BE2C (cell line): ENCODE measurements around the gene PPP1R15A.
A peak's percentile ranks its signal among the peaks of the same experiment; 100 is the strongest.
"Not testable (repeated sequence)": the region's sequence is repeated elsewhere in the genome, so short reads cannot be mapped to it uniquely, and the experiment has no call there.

Experiments used
- DNase-seq: peaks from one replicate; pipeline ENCODE4 v3.0.0-alpha.2; 2020
- H3K27me3 ChIP-seq: fragments of 250-450 bp; sonication (Bioruptor Pico); 2 replicates; pipeline ENCODE4 v1.5.1; 2020; ENCODE audit warnings: mild to moderate bottlenecking
- H3K36me3 ChIP-seq: fragments of 250-450 bp; sonication (Bioruptor Pico); 2 replicates; pipeline ENCODE4 v1.5.1; 2020; ENCODE audit warnings: mild to moderate bottlenecking
- H3K4me1 ChIP-seq: fragments of 250-450 bp; sonication (Bioruptor Pico); 2 replicates; pipeline ENCODE4 v1.5.1; 2020
- H3K4me3 ChIP-seq: 2 replicates; pipeline ENCODE4 v1.5.1; 2011; ENCODE audit warnings: low read depth, low read length
- H3K9me3 ChIP-seq: fragments of 250-450 bp; sonication (Bioruptor Pico); 2 replicates; pipeline ENCODE4 v1.5.1; 2020
- TF ChIP-seq, protein P1 (sequence below): IDR thresholded peaks from 2 replicates; pipeline ENCODE4 v1.5.1; 2012; ENCODE audit warnings: mild to moderate bottlenecking, low read depth, low read length

PPP1R15A gene

DNA sequence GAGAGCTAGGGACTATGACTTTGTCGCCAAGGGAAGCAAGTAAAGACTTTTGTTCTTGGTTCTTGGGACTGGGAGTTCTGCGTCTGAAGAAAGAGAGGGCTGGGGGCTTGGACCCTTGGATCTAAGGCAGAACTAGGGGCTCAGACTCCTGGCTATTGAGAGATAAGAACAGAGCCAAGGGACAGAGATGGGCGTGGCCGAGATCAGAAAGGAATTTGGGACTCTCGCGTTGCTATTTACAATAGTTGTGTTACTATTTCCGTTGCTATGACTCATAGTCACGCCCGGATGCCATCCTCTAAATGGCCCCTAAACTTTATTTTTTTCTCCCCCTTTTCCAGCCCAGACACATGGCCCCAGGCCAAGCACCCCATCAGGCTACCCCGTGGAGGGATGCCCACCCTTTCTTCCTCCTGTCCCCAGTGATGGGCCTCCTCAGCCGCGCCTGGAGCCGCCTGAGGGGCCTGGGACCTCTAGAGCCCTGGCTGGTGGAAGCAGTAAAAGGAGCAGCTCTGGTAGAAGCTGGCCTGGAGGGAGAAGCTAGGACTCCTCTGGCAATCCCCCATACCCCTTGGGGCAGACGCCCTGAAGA lies 759 bp downstream of the PPP1R15A start:
- Histone ChIP-seq H3K4me1 (peaks cover 12% of the 10 kb centered on the region), H3K36me3 (no peaks in the 10 kb centered on the region; the same call in 1 of the 2 replicates), H3K27me3 (no peaks in the 10 kb centered on the region), H3K9me3 (no peaks in the 10 kb centered on the region), H3K4me3 (peak overlapping the region; percentile 88)
- peak; percentile 71 for DNase-seq
- TF ChIP-seq, protein P1, sequence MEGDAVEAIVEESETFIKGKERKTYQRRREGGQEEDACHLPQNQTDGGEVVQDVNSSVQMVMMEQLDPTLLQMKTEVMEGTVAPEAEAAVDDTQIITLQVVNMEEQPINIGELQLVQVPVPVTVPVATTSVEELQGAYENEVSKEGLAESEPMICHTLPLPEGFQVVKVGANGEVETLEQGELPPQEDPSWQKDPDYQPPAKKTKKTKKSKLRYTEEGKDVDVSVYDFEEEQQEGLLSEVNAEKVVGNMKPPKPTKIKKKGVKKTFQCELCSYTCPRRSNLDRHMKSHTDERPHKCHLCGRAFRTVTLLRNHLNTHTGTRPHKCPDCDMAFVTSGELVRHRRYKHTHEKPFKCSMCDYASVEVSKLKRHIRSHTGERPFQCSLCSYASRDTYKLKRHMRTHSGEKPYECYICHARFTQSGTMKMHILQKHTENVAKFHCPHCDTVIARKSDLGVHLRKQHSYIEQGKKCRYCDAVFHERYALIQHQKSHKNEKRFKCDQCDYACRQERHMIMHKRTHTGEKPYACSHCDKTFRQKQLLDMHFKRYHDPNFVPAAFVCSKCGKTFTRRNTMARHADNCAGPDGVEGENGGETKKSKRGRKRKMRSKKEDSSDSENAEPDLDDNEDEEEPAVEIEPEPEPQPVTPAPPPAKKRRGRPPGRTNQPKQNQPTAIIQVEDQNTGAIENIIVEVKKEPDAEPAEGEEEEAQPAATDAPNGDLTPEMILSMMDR: no peak

DNA sequence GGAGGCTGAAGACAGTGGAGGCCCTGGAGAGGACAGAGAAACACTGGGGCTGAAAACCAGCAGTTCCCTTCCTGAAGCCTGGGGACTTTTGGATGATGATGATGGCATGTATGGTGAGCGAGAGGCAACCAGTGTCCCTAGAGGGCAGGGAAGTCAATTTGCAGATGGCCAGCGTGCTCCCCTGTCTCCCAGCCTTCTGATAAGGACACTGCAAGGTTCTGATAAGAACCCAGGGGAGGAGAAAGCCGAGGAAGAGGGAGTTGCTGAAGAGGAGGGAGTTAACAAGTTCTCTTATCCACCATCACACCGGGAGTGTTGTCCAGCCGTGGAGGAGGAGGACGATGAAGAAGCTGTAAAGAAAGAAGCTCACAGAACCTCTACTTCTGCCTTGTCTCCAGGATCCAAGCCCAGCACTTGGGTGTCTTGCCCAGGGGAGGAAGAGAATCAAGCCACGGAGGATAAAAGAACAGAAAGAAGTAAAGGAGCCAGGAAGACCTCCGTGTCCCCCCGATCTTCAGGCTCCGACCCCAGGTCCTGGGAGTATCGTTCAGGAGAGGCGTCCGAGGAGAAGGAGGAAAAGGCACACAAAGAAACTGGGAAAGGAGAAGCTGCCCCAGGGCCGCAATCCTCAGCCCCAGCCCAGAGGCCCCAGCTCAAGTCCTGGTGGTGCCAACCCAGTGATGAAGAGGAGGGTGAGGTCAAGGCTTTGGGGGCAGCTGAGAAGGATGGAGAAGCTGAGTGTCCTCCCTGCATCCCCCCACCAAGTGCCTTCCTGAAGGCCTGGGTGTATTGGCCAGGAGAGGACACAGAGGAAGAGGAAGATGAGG lies 1.5 kb downstream of the PPP1R15A start:
- peaks cover 12% of the 10 kb centered on the region for H3K4me1 ChIP-seq
- DNase-seq: peak; percentile 24
- TF ChIP-seq, protein P1: no peak
- peak overlapping the region; percentile 88 for H3K4me3 ChIP-seq
- no peaks in the 10 kb centered on the region for H3K9me3 ChIP-seq
- H3K36me3 ChIP-seq: no peaks in the 10 kb centered on the region; the same call in 1 of the 2 replicates
- no peaks in the 10 kb centered on the region for H3K27me3 ChIP-seq

DNA sequence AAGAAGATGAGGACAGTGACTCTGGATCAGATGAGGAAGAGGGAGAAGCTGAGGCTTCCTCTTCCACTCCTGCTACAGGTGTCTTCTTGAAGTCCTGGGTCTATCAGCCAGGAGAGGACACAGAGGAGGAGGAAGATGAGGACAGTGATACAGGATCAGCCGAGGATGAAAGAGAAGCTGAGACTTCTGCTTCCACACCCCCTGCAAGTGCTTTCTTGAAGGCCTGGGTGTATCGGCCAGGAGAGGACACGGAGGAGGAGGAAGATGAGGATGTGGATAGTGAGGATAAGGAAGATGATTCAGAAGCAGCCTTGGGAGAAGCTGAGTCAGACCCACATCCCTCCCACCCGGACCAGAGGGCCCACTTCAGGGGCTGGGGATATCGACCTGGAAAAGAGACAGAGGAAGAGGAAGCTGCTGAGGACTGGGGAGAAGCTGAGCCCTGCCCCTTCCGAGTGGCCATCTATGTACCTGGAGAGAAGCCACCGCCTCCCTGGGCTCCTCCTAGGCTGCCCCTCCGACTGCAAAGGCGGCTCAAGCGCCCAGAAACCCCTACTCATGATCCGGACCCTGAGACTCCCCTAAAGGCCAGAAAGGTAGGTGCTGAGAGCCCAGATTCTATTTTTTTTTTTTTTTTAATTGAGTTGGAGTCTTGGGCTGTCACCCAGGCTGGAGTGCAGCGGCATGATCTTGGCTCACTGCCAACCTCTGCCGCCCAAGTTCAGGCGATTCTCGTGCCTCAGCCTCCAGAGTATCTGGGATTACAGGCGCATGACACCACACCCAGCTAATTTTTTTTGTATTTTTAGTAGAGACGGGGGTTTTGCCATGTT lies 2.3 kb downstream of the PPP1R15A start:
- H3K9me3 ChIP-seq: no peaks in the 10 kb centered on the region
- peaks cover 11% of the 10 kb centered on the region for H3K4me1 ChIP-seq
- peak; percentile 54 for DNase-seq
- no peaks in the 10 kb centered on the region for H3K27me3 ChIP-seq
- peak overlapping the region; percentile 88 for H3K4me3 ChIP-seq
- TF ChIP-seq, protein P1: no peak
- H3K36me3 ChIP-seq: no peaks in the 10 kb centered on the region; the same call in 1 of the 2 replicates

DNA sequence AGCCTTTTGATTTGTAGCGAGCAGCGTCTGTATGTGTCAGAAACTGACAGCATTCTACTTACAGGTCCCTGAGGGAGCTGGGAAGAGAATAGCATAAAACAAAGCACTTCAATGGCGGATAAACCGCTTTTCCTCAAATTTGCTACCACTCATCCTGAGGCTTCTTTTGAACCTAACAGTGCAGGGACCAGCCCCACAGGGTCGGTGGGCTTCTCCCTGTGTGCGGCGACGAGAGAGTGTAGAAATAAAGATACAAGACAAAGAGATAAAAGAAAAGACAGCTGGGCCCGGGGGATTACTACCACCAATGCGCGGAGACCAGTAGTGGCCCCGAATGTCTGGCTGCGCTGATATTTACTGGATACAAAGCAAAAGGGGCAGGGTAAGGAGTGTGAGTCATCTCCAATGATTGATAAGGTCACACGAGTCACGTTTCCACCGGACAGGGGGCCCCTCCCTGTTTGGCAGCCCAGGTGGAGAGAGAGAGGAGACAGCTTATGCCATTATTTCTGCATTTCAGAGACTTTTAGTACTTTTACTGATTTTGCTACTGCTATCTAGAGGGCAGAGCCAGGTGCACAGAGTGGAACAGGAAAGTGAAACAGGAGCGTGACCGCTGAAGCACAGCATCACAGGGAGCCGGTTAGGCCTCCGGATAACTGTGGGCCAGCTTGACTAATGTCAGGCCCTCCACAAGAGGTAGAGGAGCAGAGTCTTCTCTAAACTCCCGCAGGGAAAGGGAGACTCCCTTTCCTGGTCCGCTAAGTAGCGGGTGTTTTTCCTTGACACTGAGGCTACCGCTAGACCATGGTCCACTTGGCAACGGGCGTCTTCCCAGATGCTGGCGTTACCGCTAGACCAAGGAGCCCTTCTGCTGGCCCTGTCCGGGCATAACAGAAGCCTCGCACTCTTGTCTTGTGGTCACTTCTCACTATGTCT lies 4.1 kb downstream of the PPP1R15A start:
- H3K36me3 ChIP-seq: not testable (repeated sequence)
- peak overlapping the region; percentile 88 for H3K4me3 ChIP-seq

DNA sequence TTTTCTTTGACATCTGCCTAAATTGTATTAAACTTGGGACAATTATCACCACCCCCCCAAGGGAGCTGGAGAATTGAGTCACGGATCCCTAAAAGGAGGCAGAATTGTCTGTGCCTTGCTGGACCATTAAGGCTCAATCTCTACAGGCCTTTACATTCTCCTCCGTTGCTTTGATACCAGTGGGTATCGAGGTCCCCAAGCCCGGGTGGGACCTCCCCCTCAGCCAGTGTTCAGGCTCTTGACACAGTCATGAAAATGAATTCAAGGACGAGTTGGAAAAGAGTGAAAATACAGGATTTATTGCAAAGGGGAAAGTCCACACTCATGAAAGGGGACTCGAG lies 5.6 kb downstream of the PPP1R15A start:
- Histone ChIP-seq H3K4me1 (peaks cover 11% of the 10 kb centered on the region), H3K36me3 (no peaks in the 10 kb centered on the region; the same call in 1 of the 2 replicates), H3K9me3 (no peaks in the 10 kb centered on the region), H3K4me3 (no peak overlapping the region), H3K27me3 (no peaks in the 10 kb centered on the region)
- TF ChIP-seq, protein P1: no peak
- DNase-seq: no peak

More for the DNA sequence above, 4.1 kb downstream of the PPP1R15A start:
- not testable (repeated sequence) for H3K27me3 ChIP-seq, H3K9me3 ChIP-seq
- peak; percentile 56 for DNase-seq
- peaks cover 11% of the 10 kb centered on the region for H3K4me1 ChIP-seq
